Kidney (tissue), 14 donors: ENCODE results near the gene ABHD6. TPM values are rescaled to one million over a fixed set of nuclear protein-coding genes. Genes with fewer than 3 reads are reported as not detected.

ENCODE experiments used
- DNase-seq, 5 donors: peaks; one replicate each; pipeline ENCODE4 v3.0.0-alpha.2; 2013 to 2020
- FAIRE-seq: peaks from 2 replicates; lab custom pipeline; 2012; peaks lifted over from hg19 to GRCh38; lab: Jason Lieb, UNC
- H3K27ac ChIP-seq, 2 donors: one replicate each; pipeline ENCODE4 v1.7.0; 2013; ENCODE audit warnings: low read depth in 2 of 2, low read length in 2 of 2, inconsistent platforms in 1 of 2
- H3K27me3 ChIP-seq: one replicate; pipeline ENCODE4 v1.7.1; 2013; ENCODE audit warnings: low read length, inconsistent platforms; ENCODE audit not compliant: control insufficient read depth, insufficient read depth
- H3K36me3 ChIP-seq, 3 donors: one replicate each; pipeline versions ENCODE4 v1.7.0 to v1.7.1; 2013; ENCODE audit warnings: low read length in 3 of 3, control low read depth in 1 of 3, inconsistent platforms in 1 of 3; ENCODE audit not compliant: insufficient read depth in 3 of 3, control insufficient read depth in 2 of 3
- H3K4me1 ChIP-seq, 3 donors: one replicate each; pipeline versions ENCODE4 v1.7.0 to v1.7.1; 2013; ENCODE audit warnings: low read length in 3 of 3, inconsistent platforms in 1 of 3, low read depth in 1 of 3; ENCODE audit not compliant: control insufficient read depth in 2 of 3, insufficient read depth in 2 of 3
- H3K4me3 ChIP-seq, 3 donors: one replicate each; pipeline versions ENCODE4 v1.7.0 to v1.8.1; 2013; ENCODE audit warnings: low read length in 3 of 3, control low read depth in 1 of 3, inconsistent platforms in 1 of 3
- H3K9ac ChIP-seq, 3 donors: one replicate each; pipeline versions ENCODE4 v1.7.0 to v1.7.1; 2013; ENCODE audit warnings: low read length in 3 of 3, control low read depth in 1 of 3, inconsistent platforms in 1 of 3
- H3K9me3 ChIP-seq, 3 donors: one replicate each; pipeline versions ENCODE4 v1.7.0 to v1.7.1; 2013; ENCODE audit warnings: low read length in 3 of 3, control low read depth in 1 of 3, inconsistent platforms in 1 of 3; ENCODE audit not compliant: control insufficient read depth in 2 of 3, insufficient read depth in 1 of 3
- intact Hi-C: fragments of 100-400 bp; cut with DNase I; formaldehyde crosslinking; loops from one replicate; pipeline ENCODE4 v1.11.1; 2022
- polyA plus RNA-seq: library from polyadenylated mRNA; stranded (reverse); fragments of 350-450 nt; fragmentation: Illumina TruSeq; extraction: RNeasy Lipid Tissue Mini Kit (QIAGEN cat#74804); gene quantifications from one replicate; pipeline ENCODE4 v1.2.3, GENCODE V29; 2014; ENCODE audit warnings: low read depth, low replicate concordance; ENCODE audit not compliant: insufficient read depth
- total RNA-seq: library from RNA; stranded (reverse); fragmentation: NEBNext Ultra II Directional; extraction: Animal tissue kit (Norgen Biotek cat#: 25700); gene quantifications from one replicate; pipeline ENCODE4 v1.2.1, GENCODE V29; 2021
- TF ChIP-seq, protein P1 (sequence below): IDR thresholded peaks from 3 replicates; pipeline ENCODE4 v1.5.1; 2012; ENCODE audit warnings: mild to moderate bottlenecking, moderate library complexity, borderline replicate concordance; ENCODE audit not compliant: insufficient read depth; ENCODE audit errors: extremely low read depth
- donor health status: control.
- donor health status: control.
- donor health status: control.
- donor health status: control.
- donor health status: control.
- donor health status: DM: yes; HTN: yes; CAD: no.
- donor health status: Normal renal cell carcinoma (clear cell type).

ABHD6 gene
- total and polyA plus RNA-seq, 2 donors from 2014 or later: 10.2 to 21.4 TPM

DNA sequence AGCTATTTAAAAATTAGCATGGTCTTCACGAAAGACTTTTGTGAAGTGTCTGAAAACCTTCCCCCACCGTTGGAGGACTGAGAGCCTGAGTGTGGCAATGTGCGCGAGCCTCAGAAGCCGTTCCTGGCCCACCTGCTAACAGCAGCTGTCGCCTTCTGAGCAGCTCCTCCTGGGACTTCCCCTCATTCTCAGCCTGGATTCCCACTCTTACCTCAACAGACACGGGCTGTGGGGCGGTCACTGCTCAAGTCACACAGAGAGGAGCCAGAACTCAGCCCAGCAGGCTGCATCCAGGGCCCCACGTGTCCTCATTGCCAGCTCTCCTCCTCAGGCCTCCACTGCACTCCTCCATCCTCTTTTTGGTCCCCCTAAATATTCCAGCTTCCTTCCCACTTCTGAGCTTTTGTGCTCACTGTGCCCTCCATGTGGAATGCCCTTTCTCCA lies 34.7 kb upstream of the ABHD6 start:
- peaks cover 0 to 6% (median 0%) of the 10 kb centered on the region in 3 donors for H3K4me1 ChIP-seq
- TF ChIP-seq, protein P1, sequence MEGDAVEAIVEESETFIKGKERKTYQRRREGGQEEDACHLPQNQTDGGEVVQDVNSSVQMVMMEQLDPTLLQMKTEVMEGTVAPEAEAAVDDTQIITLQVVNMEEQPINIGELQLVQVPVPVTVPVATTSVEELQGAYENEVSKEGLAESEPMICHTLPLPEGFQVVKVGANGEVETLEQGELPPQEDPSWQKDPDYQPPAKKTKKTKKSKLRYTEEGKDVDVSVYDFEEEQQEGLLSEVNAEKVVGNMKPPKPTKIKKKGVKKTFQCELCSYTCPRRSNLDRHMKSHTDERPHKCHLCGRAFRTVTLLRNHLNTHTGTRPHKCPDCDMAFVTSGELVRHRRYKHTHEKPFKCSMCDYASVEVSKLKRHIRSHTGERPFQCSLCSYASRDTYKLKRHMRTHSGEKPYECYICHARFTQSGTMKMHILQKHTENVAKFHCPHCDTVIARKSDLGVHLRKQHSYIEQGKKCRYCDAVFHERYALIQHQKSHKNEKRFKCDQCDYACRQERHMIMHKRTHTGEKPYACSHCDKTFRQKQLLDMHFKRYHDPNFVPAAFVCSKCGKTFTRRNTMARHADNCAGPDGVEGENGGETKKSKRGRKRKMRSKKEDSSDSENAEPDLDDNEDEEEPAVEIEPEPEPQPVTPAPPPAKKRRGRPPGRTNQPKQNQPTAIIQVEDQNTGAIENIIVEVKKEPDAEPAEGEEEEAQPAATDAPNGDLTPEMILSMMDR: no peak
- DNase-seq (no peak), FAIRE-seq (no peak)
- H3K9me3 ChIP-seq: no peaks in the 10 kb centered on the region
- no peak overlapping the region for H3K27ac ChIP-seq
- H3K9ac ChIP-seq: no peak overlapping the region
- H3K27me3 ChIP-seq: no peaks in the 10 kb centered on the region
- intact Hi-C loops: no loop called here
- no peak overlapping the region for H3K4me3 ChIP-seq
- no peaks in the 10 kb centered on the region for H3K36me3 ChIP-seq

- DNase-seq (no peak), FAIRE-seq (no peak)
- H3K9me3 ChIP-seq: no peaks in the 10 kb centered on the region
- no peak overlapping the region for H3K4me3 ChIP-seq
- TF ChIP-seq, protein P1: no peak
- no peak overlapping the region for H3K9ac ChIP-seq
- no peaks in the 10 kb centered on the region for H3K36me3 ChIP-seq
- no peak overlapping the region for H3K27ac ChIP-seq
- intact Hi-C loops: no loop called here
- peaks cover 0 to 6% (median 0%) of the 10 kb centered on the region in 3 donors for H3K4me1 ChIP-seq
- no peaks in the 10 kb centered on the region for H3K27me3 ChIP-seq
Measured at GRCh38 chr3:58203541-58203940, 34.1 kb upstream of the ABHD6 start.

- intact Hi-C loops: no loop called here
- H3K36me3 ChIP-seq: no peaks in the 10 kb centered on the region
- no peaks in the 10 kb centered on the region for H3K27me3 ChIP-seq
- no peak overlapping the region for H3K4me3 ChIP-seq
- TF ChIP-seq, protein P1: no peak
- no peak overlapping the region for H3K27ac ChIP-seq
- H3K4me1 ChIP-seq: peaks cover 0 to 6% (median 0%) of the 10 kb centered on the region in 3 donors
- FAIRE-seq (no peak), DNase-seq (no peak)
- no peak overlapping the region for H3K9ac ChIP-seq
- no peaks in the 10 kb centered on the region for H3K9me3 ChIP-seq
Measured at GRCh38 chr3:58204720-58205119, 32.9 kb upstream of the ABHD6 start.

- intact Hi-C loops: no loop called here
- peaks cover 0 to under 1% (median 0%) of the 10 kb centered on the region in 3 donors for H3K4me1 ChIP-seq
- no peak for DNase-seq
- H3K27me3 ChIP-seq: no peaks in the 10 kb centered on the region
- no peak for FAIRE-seq
- H3K9me3 ChIP-seq: no peaks in the 10 kb centered on the region
- TF ChIP-seq, protein P1: no peak
- no peaks in the 10 kb centered on the region for H3K36me3 ChIP-seq
- H3K27ac ChIP-seq: no peak overlapping the region
- H3K9ac ChIP-seq: no peak overlapping the region
- H3K4me3 ChIP-seq: no peak overlapping the region
Measured at GRCh38 chr3:58205981-58206380, 31.6 kb upstream of the ABHD6 start.
